PC-9 (cell line): ENCODE measurements around the gene MSH5. TPM values are rescaled to one million over a fixed set of nuclear protein-coding genes. Genes with fewer than 3 reads are reported as not detected.

ENCODE experiments used
- BruUV-seq: library from RNA; stranded (reverse); fragments of 400-500 nt; replicated peaks from 2 replicates; lab custom pipeline; 2021; lab: Mats Ljungman, UMichigan
- CTCF ChIA-PET: fragments of 300-600 bp; sonication (Branson Sonifier 250); formaldehyde crosslinking; loops from one replicate; lab custom pipeline; 2022; ENCODE audit warnings: antibody characterized with exemption; lab: Charles Lee
- POLR2A ChIA-PET: fragments of 300-600 bp; sonication (Branson Sonifier 250); formaldehyde crosslinking; loops from one replicate; lab custom pipeline; 2022; ENCODE audit warnings: antibody characterized with exemption; ENCODE audit not compliant: unreplicated experiment; lab: Charles Lee
- DNase-seq, 2 experiments: peaks; one replicate each; pipeline versions ENCODE4 v3.0.0 to v3.0.0-alpha.2; 2015 to 2022; ENCODE audit warnings: mixed read lengths in 1 of 2
- H2AFZ ChIP-seq: fragments of 200-600 bp; sonication (generic); 2 replicates; pipeline ENCODE4 v1.8.1; 2017; ENCODE audit warnings: antibody characterized with exemption
- H3F3A ChIP-seq: fragments of 200-600 bp; sonication (generic); 2 replicates; pipeline ENCODE4 v1.8.1; 2017; ENCODE audit warnings: antibody characterized with exemption, mild to moderate bottlenecking, low read depth; ENCODE audit not compliant: insufficient read depth
- H3K27ac ChIP-seq: fragments of 200-600 bp; sonication (generic); 2 replicates; pipeline ENCODE4 v1.6.1; 2016; ENCODE audit warnings: mixed run types
- H3K27me3 ChIP-seq: fragments of 200-600 bp; sonication (generic); 2 replicates; pipeline ENCODE4 v1.6.1; 2016; ENCODE audit warnings: low read depth, mixed run types; ENCODE audit not compliant: insufficient read depth
- H3K36me3 ChIP-seq: fragments of 200-600 bp; sonication (generic); 2 replicates; pipeline ENCODE4 v1.6.1; 2016; ENCODE audit warnings: low read depth, mixed run types
- H3K4me1 ChIP-seq: fragments of 200-600 bp; sonication (generic); replicated peaks from 2 replicates; pipeline ENCODE4 v1.6.1; 2016; ENCODE audit warnings: mixed run types; ENCODE audit not compliant: insufficient read depth
- H3K4me2 ChIP-seq: fragments of 200-600 bp; sonication (generic); 2 replicates; pipeline ENCODE4 v1.6.1; 2017; ENCODE audit warnings: mixed run types
- H3K4me3 ChIP-seq: fragments of 200-600 bp; sonication (generic); 2 replicates; pipeline ENCODE4 v1.6.1; 2016; ENCODE audit warnings: mixed run types
- H3K79me2 ChIP-seq: fragments of 200-600 bp; sonication (generic); 2 replicates; pipeline ENCODE4 v1.6.1; 2017; ENCODE audit warnings: low read depth, mixed run types
- H3K9me2 ChIP-seq: fragments of 200-600 bp; sonication (generic); 2 replicates; pipeline ENCODE4 v1.8.1; 2017; ENCODE audit warnings: mild to moderate bottlenecking; ENCODE audit not compliant: insufficient read depth
- H3K9me3 ChIP-seq: fragments of 200-600 bp; sonication (generic); 2 replicates; pipeline ENCODE4 v1.8.1; 2016; ENCODE audit warnings: low read depth; ENCODE audit not compliant: insufficient read depth
- H4K20me1 ChIP-seq: fragments of 200-600 bp; sonication (generic); 2 replicates; pipeline ENCODE4 v1.8.1; 2017; ENCODE audit not compliant: insufficient read depth
- CTCF ChIP-seq: fragments of 200-600 bp; sonication (generic); conservative IDR thresholded peaks from 2 replicates; pipeline ENCODE4 v1.6.1; 2017; ENCODE audit warnings: mixed run types, antibody characterized with exemption, mild to moderate bottlenecking, moderate library complexity
- EZH2 ChIP-seq: fragments of 200-600 bp; sonication (generic); IDR thresholded peaks from 2 replicates; pipeline ENCODE4 v1.8.0; 2017; ENCODE audit warnings: antibody characterized with exemption, low read depth
- intact Hi-C: fragments of 100-400 bp; cut with micrococcal nuclease; formaldehyde crosslinking; loops from one replicate; pipeline ENCODE4 v1.10.0; 2022; ENCODE audit not compliant: unreplicated experiment
- total RNA-seq: library from RNA; stranded (reverse); gene quantifications from 2 replicates; pipeline ENCODE4 v1.2.3, GENCODE V29; 2021

The MSH5 gene
- total RNA-seq, 1 experiment from 2014 or later: 50.0 TPM

DNA sequence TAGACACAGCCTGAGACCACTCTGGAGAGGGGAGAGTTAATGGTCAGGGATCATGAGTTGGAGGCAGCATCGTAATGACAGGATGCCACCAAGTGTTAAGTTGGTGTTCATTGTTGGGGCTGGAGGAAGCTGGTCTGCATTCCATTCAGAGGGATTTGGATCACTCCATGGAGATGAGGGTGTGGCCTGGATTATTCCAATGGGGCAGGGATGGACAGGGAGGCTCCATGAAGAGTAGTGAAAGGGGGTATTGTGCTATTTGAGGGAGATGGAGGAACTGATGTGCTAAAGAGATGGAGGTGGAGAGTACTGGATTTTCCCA is 23.8 kb downstream of the MSH5 start:
- Histone ChIP-seq H3K9me2 (no peaks in the 10 kb centered on the region), H3K79me2 (no peaks in the 10 kb centered on the region), H3K4me2 (no peak overlapping the region), H3K4me3 (no peak overlapping the region), H4K20me1 (no peaks in the 10 kb centered on the region), H3K4me1 (peaks cover 5% of the 10 kb centered on the region; the same call in 1 of the 2 replicates), H3K9me3 (no peaks in the 10 kb centered on the region), H3F3A (peaks cover 8% of the 10 kb centered on the region; the same call in 1 of the 2 replicates), H3K36me3 (no peaks in the 10 kb centered on the region), H3K27me3 (no peaks in the 10 kb centered on the region), H3K27ac (no peak overlapping the region), H2AFZ (no peak overlapping the region)
- no peak for DNase-seq
- CTCF ChIA-PET: no interaction called here
- intact Hi-C loops: no loop called here
- no TSS peak for BruUV-seq
- TF ChIP-seq EZH2 (no peak), CTCF (no peak)
- POLR2A ChIA-PET: interaction anchor here (0.6 kb wide), 4 partner anchors 9 to 125 kb away, joined by 3 to 7 read pairs (median 4); no protein-coding TSS in a partner anchor

DNA sequence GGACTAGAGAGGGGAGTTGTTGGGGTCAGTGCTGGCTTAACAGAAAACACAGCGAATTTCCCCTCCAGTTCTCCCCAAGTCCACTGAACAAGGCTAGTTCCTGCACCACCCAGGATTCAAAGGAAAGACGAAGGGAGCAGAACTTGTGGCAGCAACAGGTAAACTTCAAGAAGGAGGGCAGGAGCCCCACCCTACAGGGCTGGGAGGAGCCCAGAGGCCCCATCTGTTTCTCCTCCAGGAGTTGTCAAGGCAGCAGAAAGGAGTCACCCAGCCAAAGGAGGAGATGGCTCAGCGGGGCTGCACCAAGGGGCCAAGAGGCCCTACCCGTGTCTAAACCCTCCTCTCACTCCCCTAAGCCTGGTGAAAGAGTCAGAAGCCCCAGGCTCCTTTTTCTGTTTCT is 24.4 kb downstream of the MSH5 start:
- DNase-seq: no peak
- H3K9me2 ChIP-seq: no peaks in the 10 kb centered on the region
- no peaks in the 10 kb centered on the region for H3K9me3 ChIP-seq
- no peak overlapping the region for H3K27ac ChIP-seq
- peaks cover 8% of the 10 kb centered on the region; the same call in 1 of the 2 replicates for H3F3A ChIP-seq
- no peaks in the 10 kb centered on the region for H3K36me3 ChIP-seq
- no peak overlapping the region for H2AFZ ChIP-seq
- intact Hi-C loops: no loop called here
- ChIA-PET POLR2A (interaction anchor here (0.6 to 0.7 kb wide), 5 partner anchors 8 to 125 kb away, joined by 3 to 7 read pairs (median 6); no protein-coding TSS in a partner anchor), CTCF (no interaction called here)
- H3K27me3 ChIP-seq: no peaks in the 10 kb centered on the region
- TF ChIP-seq CTCF: no peak
- TF ChIP-seq EZH2: no peak
- no peaks in the 10 kb centered on the region for H4K20me1 ChIP-seq
- H3K79me2 ChIP-seq: no peaks in the 10 kb centered on the region
- BruUV-seq: no TSS peak
- H3K4me2 ChIP-seq: no peak overlapping the region
- H3K4me1 ChIP-seq: peaks cover 5% of the 10 kb centered on the region; the same call in 1 of the 2 replicates
- no peak overlapping the region for H3K4me3 ChIP-seq

GRCh38 chr6:31765559-31765909 is 25.7 kb downstream of the MSH5 start:
- CTCF ChIA-PET: interaction anchor here (0.5 to 1.0 kb wide), 2 partner anchors 26 to 27 kb away, joined by 3 to 4 read pairs; no protein-coding TSS in a partner anchor
- Histone ChIP-seq H3K9me3 (no peaks in the 10 kb centered on the region), H3K27me3 (no peaks in the 10 kb centered on the region), H3F3A (peaks cover 8% of the 10 kb centered on the region; the same call in 1 of the 2 replicates), H3K4me2 (no peak overlapping the region), H3K36me3 (no peaks in the 10 kb centered on the region), H4K20me1 (no peaks in the 10 kb centered on the region), H3K27ac (no peak overlapping the region), H2AFZ (no peak overlapping the region), H3K9me2 (no peaks in the 10 kb centered on the region), H3K4me1 (peaks cover 8% of the 10 kb centered on the region; the same call in 1 of the 2 replicates), H3K79me2 (no peaks in the 10 kb centered on the region), H3K4me3 (no peak overlapping the region)
- DNase-seq: no peak
- POLR2A ChIA-PET: interaction anchor here (0.5 kb wide), 1 partner anchor 28 kb away, joined by 5 read pairs; no protein-coding TSS in a partner anchor
- no peak for TF ChIP-seq CTCF
- TF ChIP-seq EZH2: no peak
- intact Hi-C loops: no loop called here
- no TSS peak for BruUV-seq
